Neural crest cell (in vitro differentiated cells): ENCODE measurements around the gene EDARADD. TPM values are rescaled to one million over a fixed set of nuclear protein-coding genes. Genes with fewer than 3 reads are reported as not detected.
"Not testable (repeated sequence)": the region's sequence is repeated elsewhere in the genome, so short reads cannot be mapped to it uniquely, and the experiment has no call there.

Experiments
- DNase-seq: peaks from one replicate; pipeline ENCODE4 v3.0.0; 2021; ENCODE audit warnings: low read depth, mixed read lengths, low spot score
- H3K27ac Mint-ChIP-seq: one replicate; pipeline ENCODE4 v1.8.0; 2021; ENCODE audit warnings: mild to moderate bottlenecking, mixed read lengths; ENCODE audit not compliant: unreplicated experiment
- H3K27me3 Mint-ChIP-seq: 2 replicates; pipeline ENCODE4 v1.8.0; 2021; ENCODE audit warnings: low read depth, mild to moderate bottlenecking, mixed read lengths
- H3K36me3 Mint-ChIP-seq: 2 replicates; pipeline ENCODE4 v1.8.0; 2021; ENCODE audit warnings: low read depth, mild to moderate bottlenecking, mixed read lengths
- H3K4me1 Mint-ChIP-seq: 2 replicates; pipeline ENCODE4 v1.8.0; 2021; ENCODE audit warnings: mixed read lengths
- H3K4me3 Mint-ChIP-seq: one replicate; pipeline ENCODE4 v1.8.0; 2021; ENCODE audit warnings: mild to moderate bottlenecking, mixed read lengths
- H3K9me3 Mint-ChIP-seq: 2 replicates; pipeline ENCODE4 v1.8.0; 2021; ENCODE audit warnings: mixed read lengths
- total RNA-seq: library from RNA; stranded (reverse); gene quantifications from 2 replicates; pipeline ENCODE4 v1.2.1, GENCODE V29; 2021
- TF ChIP-seq, protein P1 (sequence below): fragments of 200-600 bp; sonication (generic); conservative IDR thresholded peaks from 2 replicates; pipeline ENCODE4 v1.5.0; 2021; ENCODE audit warnings: antibody characterized with exemption, mild to moderate bottlenecking

EDARADD gene
- total RNA-seq, 1 donor from 2014 or later = 3.0 TPM

- Mint-ChIP-seq H3K9me3 (no peaks in the 10 kb centered on the region), H3K27ac (no peak overlapping the region), H3K4me1 (no peaks in the 10 kb centered on the region), H3K36me3 (no peaks in the 10 kb centered on the region), H3K4me3 (no peak overlapping the region), H3K27me3 (no peaks in the 10 kb centered on the region)
- no peak for DNase-seq
- TF ChIP-seq, protein P1, sequence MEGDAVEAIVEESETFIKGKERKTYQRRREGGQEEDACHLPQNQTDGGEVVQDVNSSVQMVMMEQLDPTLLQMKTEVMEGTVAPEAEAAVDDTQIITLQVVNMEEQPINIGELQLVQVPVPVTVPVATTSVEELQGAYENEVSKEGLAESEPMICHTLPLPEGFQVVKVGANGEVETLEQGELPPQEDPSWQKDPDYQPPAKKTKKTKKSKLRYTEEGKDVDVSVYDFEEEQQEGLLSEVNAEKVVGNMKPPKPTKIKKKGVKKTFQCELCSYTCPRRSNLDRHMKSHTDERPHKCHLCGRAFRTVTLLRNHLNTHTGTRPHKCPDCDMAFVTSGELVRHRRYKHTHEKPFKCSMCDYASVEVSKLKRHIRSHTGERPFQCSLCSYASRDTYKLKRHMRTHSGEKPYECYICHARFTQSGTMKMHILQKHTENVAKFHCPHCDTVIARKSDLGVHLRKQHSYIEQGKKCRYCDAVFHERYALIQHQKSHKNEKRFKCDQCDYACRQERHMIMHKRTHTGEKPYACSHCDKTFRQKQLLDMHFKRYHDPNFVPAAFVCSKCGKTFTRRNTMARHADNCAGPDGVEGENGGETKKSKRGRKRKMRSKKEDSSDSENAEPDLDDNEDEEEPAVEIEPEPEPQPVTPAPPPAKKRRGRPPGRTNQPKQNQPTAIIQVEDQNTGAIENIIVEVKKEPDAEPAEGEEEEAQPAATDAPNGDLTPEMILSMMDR = no peak
Measured at GRCh38 chr1:236457775-236458174, 63.7 kb downstream of the EDARADD start.

- Mint-ChIP-seq H3K9me3 (no peaks in the 10 kb centered on the region), H3K4me3 (no peak overlapping the region), H3K27me3 (no peaks in the 10 kb centered on the region), H3K4me1 (no peaks in the 10 kb centered on the region), H3K36me3 (no peaks in the 10 kb centered on the region), H3K27ac (no peak overlapping the region)
- TF ChIP-seq, protein P1 = no peak
- DNase-seq = no peak
Measured at GRCh38 chr1:236458996-236459395, 64.9 kb downstream of the EDARADD start.

- Mint-ChIP-seq H3K36me3 (no peaks in the 10 kb centered on the region), H3K27me3 (no peaks in the 10 kb centered on the region), H3K4me3 (no peak overlapping the region), H3K4me1 (no peaks in the 10 kb centered on the region), H3K9me3 (no peaks in the 10 kb centered on the region), H3K27ac (no peak overlapping the region)
- DNase-seq = no peak
- TF ChIP-seq, protein P1 = no peak
Measured at GRCh38 chr1:236460103-236460502, 66.0 kb downstream of the EDARADD start.

GRCh38 chr1:236464197-236464596 is 70.1 kb downstream of the EDARADD start:
- H3K27ac Mint-ChIP-seq, H3K4me3 Mint-ChIP-seq, H3K36me3 Mint-ChIP-seq, H3K4me1 Mint-ChIP-seq, H3K27me3 Mint-ChIP-seq, H3K9me3 Mint-ChIP-seq, DNase-seq: not testable (repeated sequence)

- no peak for DNase-seq
- TF ChIP-seq, protein P1 = no peak
- H3K27ac Mint-ChIP-seq = peak overlapping the region; percentile 48
- H3K4me3 Mint-ChIP-seq = no peak overlapping the region
- no peaks in the 10 kb centered on the region for H3K4me1 Mint-ChIP-seq
- no peaks in the 10 kb centered on the region for H3K27me3 Mint-ChIP-seq
- no peaks in the 10 kb centered on the region for H3K9me3 Mint-ChIP-seq
- H3K36me3 Mint-ChIP-seq = no peaks in the 10 kb centered on the region
Measured at GRCh38 chr1:236465231-236465958, 71.3 kb downstream of the EDARADD start.

DNA sequence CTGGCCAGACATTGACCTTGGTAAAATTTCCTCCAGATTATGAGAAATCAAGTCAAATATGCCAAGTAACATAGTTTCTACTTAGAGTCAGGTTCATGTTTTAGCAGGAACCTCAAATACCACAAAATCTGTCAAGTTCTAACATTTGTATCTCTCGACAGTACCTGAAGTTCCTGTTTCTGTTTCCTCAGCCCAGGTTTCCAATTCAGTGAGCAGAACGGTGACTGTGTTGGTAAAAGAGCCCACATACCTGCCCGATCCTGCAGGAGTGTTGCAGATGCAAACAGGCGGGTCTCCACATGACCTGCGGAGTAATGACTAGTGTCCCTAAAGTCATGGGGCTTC is 71.8 kb downstream of the EDARADD start:
- no peak overlapping the region for H3K4me3 Mint-ChIP-seq
- no peaks in the 10 kb centered on the region for H3K36me3 Mint-ChIP-seq
- no peak overlapping the region for H3K27ac Mint-ChIP-seq
- H3K4me1 Mint-ChIP-seq = no peaks in the 10 kb centered on the region
- no peaks in the 10 kb centered on the region for H3K27me3 Mint-ChIP-seq
- no peak for DNase-seq
- no peaks in the 10 kb centered on the region for H3K9me3 Mint-ChIP-seq
- TF ChIP-seq, protein P1 = no peak
